ENCODE results near the gene BIRC2. TPM values are rescaled to one million over a fixed set of nuclear protein-coding genes. Genes with fewer than 3 reads are reported as not detected.

Gene BIRC2
- total and polyA plus RNA-seq, 2 experiments from 2014 or later, result 15.3 to 25.2 TPM

DNA sequence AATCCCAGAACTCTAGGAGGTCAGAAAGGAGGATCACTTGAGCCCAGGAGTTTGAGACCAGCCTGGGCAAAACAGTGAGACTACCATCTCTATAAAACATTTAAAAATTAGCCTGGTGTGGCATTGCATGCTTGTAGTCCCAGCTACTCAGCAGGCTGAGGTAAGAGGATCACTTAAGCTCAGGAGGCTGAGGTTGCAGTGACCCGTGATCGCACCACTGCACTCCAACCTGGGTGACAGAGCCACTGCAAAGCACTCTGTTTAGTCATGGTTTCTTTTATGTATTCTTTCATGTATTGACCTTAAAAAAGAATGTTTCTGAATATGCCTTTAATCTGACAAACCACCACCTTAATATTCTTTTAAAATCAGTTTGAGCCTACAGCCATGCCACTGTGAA lies 52.2 kb downstream of the BIRC2 start (continued):
- TF ChIP-seq, protein P1, sequence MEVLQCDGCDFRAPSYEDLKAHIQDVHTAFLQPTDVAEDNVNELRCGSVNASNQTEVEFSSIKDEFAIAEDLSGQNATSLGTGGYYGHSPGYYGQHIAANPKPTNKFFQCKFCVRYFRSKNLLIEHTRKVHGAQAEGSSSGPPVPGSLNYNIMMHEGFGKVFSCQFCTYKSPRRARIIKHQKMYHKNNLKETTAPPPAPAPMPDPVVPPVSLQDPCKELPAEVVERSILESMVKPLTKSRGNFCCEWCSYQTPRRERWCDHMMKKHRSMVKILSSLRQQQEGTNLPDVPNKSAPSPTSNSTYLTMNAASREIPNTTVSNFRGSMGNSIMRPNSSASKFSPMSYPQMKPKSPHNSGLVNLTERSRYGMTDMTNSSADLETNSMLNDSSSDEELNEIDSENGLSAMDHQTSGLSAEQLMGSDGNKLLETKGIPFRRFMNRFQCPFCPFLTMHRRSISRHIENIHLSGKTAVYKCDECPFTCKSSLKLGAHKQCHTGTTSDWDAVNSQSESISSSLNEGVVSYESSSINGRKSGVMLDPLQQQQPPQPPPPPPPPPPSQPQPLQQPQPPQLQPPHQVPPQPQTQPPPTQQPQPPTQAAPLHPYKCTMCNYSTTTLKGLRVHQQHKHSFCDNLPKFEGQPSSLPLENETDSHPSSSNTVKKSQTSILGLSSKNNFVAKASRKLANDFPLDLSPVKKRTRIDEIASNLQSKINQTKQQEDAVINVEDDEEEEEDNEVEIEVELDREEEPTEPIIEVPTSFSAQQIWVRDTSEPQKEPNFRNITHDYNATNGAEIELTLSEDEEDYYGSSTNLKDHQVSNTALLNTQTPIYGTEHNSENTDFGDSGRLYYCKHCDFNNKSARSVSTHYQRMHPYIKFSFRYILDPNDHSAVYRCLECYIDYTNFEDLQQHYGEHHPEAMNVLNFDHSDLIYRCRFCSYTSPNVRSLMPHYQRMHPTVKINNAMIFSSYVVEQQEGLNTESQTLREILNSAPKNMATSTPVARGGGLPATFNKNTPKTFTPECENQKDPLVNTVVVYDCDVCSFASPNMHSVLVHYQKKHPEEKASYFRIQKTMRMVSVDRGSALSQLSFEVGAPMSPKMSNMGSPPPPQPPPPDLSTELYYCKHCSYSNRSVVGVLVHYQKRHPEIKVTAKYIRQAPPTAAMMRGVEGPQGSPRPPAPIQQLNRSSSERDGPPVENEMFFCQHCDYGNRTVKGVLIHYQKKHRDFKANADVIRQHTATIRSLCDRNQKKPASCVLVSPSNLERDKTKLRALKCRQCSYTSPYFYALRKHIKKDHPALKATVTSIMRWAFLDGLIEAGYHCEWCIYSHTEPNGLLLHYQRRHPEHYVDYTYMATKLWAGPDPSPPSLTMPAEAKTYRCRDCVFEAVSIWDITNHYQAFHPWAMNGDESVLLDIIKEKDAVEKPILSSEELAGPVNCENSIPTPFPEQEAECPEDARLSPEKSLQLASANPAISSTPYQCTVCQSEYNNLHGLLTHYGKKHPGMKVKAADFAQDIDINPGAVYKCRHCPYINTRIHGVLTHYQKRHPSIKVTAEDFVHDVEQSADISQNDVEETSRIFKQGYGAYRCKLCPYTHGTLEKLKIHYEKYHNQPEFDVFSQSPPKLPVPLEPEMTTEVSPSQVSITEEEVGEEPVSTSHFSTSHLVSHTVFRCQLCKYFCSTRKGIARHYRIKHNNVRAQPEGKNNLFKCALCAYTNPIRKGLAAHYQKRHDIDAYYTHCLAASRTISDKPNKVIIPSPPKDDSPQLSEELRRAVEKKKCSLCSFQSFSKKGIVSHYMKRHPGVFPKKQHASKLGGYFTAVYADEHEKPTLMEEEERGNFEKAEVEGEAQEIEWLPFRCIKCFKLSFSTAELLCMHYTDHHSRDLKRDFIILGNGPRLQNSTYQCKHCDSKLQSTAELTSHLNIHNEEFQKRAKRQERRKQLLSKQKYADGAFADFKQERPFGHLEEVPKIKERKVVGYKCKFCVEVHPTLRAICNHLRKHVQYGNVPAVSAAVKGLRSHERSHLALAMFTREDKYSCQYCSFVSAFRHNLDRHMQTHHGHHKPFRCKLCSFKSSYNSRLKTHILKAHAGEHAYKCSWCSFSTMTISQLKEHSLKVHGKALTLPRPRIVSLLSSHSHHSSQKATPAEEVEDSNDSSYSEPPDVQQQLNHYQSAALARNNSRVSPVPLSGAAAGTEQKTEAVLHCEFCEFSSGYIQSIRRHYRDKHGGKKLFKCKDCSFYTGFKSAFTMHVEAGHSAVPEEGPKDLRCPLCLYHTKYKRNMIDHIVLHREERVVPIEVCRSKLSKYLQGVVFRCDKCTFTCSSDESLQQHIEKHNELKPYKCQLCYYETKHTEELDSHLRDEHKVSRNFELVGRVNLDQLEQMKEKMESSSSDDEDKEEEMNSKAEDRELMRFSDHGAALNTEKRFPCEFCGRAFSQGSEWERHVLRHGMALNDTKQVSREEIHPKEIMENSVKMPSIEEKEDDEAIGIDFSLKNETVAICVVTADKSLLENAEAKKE (CRISPR knock-in tag; IDR thresholded peaks at IDR 0.05), result no peak
- TF ChIP-seq STAT1 (IDR thresholded peaks at IDR 0.05; ENCODE audit: unreplicated experiment), result no peak
- no peak for TF ChIP-seq EZH2 (IDR thresholded peaks at IDR 0.05; ENCODE audit: low read depth, unreplicated experiment)
- no peak for TF ChIP-seq ZNF114 (CRISPR knock-in tag; IDR thresholded peaks at IDR 0.05)
- TF ChIP-seq NANOG (IDR thresholded peaks at IDR 0.05; ENCODE audit: borderline replicate concordance), result no peak
- no peak for TF ChIP-seq CREB1 (CRISPR knock-in tag; IDR thresholded peaks at IDR 0.05; ENCODE audit: low read depth)
- no peak for TF ChIP-seq EZH2phosphoT487 (IDR thresholded peaks at IDR 0.05; ENCODE audit: unreplicated experiment)

DNA sequence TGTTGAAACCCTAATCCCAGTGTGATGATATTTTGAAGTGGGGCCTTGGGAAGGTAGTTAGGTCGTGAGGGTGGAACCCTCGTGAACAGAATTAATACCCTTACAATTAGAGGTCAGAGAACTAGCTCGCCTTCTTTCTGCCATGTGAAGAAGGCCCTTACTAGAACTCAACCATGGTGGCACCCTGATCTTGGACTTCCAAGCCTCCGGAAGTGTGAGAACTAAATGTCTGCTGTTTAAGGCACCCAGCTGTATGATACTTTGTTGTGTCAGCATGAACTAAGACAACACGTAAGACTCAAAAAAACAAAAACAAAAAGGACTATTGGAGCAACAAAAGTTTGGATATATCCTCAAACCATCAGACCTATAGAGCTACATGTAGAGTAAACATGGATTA lies 53.6 kb downstream of the BIRC2 start:
- Histone ChIP-seq H3K36me3 (ENCODE audit: insufficient read depth) (no peaks in the 10 kb centered on the region; the same call in 1 of the 2 replicates), H3K79me2 (replicated peaks; ENCODE audit: insufficient read depth) (0 out of 2 replicates have a peak, but pooled peaks cover 3% of the 10 kb centered on the region), H3K4me3 (no peak overlapping the region), H4K20me1 (replicated peaks; ENCODE audit: insufficient read depth) (no peaks in the 10 kb centered on the region; the same call in 1 of the 2 replicates), H3K9me2 (ENCODE audit: insufficient read depth) (no peaks in the 10 kb centered on the region), H3F3A (replicated peaks; ENCODE audit: low read depth) (no peaks in the 10 kb centered on the region), H3K4me1 (ENCODE audit: insufficient read depth) (no peaks in the 10 kb centered on the region), H2AFZ (no peak overlapping the region), H3K27me3 (ENCODE audit: insufficient read depth) (no peaks in the 10 kb centered on the region), H3K27ac (ENCODE audit: low read depth) (no peak overlapping the region), H3K4me2 (no peak overlapping the region)
- no peak overlapping the region for H3K4me3 Mint-ChIP-seq
- no peak overlapping the region for H3K27ac Mint-ChIP-seq
- H3K9me3 Mint-ChIP-seq, result no peaks in the 10 kb centered on the region
- no peaks in the 10 kb centered on the region for H3K4me1 Mint-ChIP-seq
- ATAC-seq, result no peak
- H3K27me3 Mint-ChIP-seq (ENCODE audit: insufficient read depth, low read depth, poor library complexity), result no peaks in the 10 kb centered on the region
- no peak for DNase-seq (ENCODE audit: low spot score)
- H3K36me3 Mint-ChIP-seq (ENCODE audit: low read depth), result peaks cover 17% of the 10 kb centered on the region; the same call in 2 of the 3 replicates
- no peak for TF ChIP-seq JUNB (IDR thresholded peaks at IDR 0.05; ENCODE audit: unreplicated experiment)
- TF ChIP-seq CREB1 (CRISPR knock-in tag; IDR thresholded peaks at IDR 0.05; ENCODE audit: low read depth), result no peak
- no peak for TF ChIP-seq NANOG (IDR thresholded peaks at IDR 0.05; ENCODE audit: borderline replicate concordance)
- no peak for TF ChIP-seq EZH2phosphoT487 (IDR thresholded peaks at IDR 0.05; ENCODE audit: unreplicated experiment)
- TF ChIP-seq, protein P2, sequence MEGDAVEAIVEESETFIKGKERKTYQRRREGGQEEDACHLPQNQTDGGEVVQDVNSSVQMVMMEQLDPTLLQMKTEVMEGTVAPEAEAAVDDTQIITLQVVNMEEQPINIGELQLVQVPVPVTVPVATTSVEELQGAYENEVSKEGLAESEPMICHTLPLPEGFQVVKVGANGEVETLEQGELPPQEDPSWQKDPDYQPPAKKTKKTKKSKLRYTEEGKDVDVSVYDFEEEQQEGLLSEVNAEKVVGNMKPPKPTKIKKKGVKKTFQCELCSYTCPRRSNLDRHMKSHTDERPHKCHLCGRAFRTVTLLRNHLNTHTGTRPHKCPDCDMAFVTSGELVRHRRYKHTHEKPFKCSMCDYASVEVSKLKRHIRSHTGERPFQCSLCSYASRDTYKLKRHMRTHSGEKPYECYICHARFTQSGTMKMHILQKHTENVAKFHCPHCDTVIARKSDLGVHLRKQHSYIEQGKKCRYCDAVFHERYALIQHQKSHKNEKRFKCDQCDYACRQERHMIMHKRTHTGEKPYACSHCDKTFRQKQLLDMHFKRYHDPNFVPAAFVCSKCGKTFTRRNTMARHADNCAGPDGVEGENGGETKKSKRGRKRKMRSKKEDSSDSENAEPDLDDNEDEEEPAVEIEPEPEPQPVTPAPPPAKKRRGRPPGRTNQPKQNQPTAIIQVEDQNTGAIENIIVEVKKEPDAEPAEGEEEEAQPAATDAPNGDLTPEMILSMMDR (conservative IDR thresholded peaks at IDR 0.05; ENCODE audit: low read depth in 2 of 2), result no peak
- TF ChIP-seq ZNF331 (CRISPR knock-in tag; IDR thresholded peaks at IDR 0.05; ENCODE audit: low read depth), result no peak
- no peak for TF ChIP-seq POLR2AphosphoS5 (IDR thresholded peaks at IDR 0.05; ENCODE audit: low read depth)
- TF ChIP-seq, protein P3, sequence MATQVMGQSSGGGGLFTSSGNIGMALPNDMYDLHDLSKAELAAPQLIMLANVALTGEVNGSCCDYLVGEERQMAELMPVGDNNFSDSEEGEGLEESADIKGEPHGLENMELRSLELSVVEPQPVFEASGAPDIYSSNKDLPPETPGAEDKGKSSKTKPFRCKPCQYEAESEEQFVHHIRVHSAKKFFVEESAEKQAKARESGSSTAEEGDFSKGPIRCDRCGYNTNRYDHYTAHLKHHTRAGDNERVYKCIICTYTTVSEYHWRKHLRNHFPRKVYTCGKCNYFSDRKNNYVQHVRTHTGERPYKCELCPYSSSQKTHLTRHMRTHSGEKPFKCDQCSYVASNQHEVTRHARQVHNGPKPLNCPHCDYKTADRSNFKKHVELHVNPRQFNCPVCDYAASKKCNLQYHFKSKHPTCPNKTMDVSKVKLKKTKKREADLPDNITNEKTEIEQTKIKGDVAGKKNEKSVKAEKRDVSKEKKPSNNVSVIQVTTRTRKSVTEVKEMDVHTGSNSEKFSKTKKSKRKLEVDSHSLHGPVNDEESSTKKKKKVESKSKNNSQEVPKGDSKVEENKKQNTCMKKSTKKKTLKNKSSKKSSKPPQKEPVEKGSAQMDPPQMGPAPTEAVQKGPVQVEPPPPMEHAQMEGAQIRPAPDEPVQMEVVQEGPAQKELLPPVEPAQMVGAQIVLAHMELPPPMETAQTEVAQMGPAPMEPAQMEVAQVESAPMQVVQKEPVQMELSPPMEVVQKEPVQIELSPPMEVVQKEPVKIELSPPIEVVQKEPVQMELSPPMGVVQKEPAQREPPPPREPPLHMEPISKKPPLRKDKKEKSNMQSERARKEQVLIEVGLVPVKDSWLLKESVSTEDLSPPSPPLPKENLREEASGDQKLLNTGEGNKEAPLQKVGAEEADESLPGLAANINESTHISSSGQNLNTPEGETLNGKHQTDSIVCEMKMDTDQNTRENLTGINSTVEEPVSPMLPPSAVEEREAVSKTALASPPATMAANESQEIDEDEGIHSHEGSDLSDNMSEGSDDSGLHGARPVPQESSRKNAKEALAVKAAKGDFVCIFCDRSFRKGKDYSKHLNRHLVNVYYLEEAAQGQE (IDR thresholded peaks at IDR 0.05; ENCODE audit: unreplicated experiment), result no peak
- no peak for TF ChIP-seq ZNF114 (CRISPR knock-in tag; IDR thresholded peaks at IDR 0.05)
- TF ChIP-seq, protein P4, sequence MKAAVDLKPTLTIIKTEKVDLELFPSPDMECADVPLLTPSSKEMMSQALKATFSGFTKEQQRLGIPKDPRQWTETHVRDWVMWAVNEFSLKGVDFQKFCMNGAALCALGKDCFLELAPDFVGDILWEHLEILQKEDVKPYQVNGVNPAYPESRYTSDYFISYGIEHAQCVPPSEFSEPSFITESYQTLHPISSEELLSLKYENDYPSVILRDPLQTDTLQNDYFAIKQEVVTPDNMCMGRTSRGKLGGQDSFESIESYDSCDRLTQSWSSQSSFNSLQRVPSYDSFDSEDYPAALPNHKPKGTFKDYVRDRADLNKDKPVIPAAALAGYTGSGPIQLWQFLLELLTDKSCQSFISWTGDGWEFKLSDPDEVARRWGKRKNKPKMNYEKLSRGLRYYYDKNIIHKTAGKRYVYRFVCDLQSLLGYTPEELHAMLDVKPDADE (IDR thresholded peaks at IDR 0.05), result no peak
- TF ChIP-seq STAT1 (IDR thresholded peaks at IDR 0.05; ENCODE audit: unreplicated experiment), result no peak

Data from GM23338 (cell line).